Stimulated activated CD4-positive, alpha-beta T cell treated with anti-CD3 and anti-CD28 coated beads, Interleukin-4, amount 100 ng/mL, for 24 hours (primary cell): ENCODE results near the gene FHOD3.
"Not testable (repeated sequence)": the region's sequence is repeated elsewhere in the genome, so short reads cannot be mapped to it uniquely, and the experiment has no call there.

Experiments used
- DNase-seq: peaks from one replicate; pipeline ENCODE4 v3.0.0-alpha.2; 2020

FHOD3 gene

GRCh38 chr18:36680042-36680441 lies 382.5 kb downstream of the FHOD3 start:
- no peak for DNase-seq

- no peak for DNase-seq
Measured at GRCh38 chr18:36685580-36685979, 388.1 kb downstream of the FHOD3 start.

- peak; percentile 44 for DNase-seq
Measured at GRCh38 chr18:36688020-36688965, 390.8 kb downstream of the FHOD3 start.

GRCh38 chr18:36692371-36692770 lies 394.9 kb downstream of the FHOD3 start:
- DNase-seq, result no peak

- DNase-seq, result no peak
Measured at GRCh38 chr18:36692921-36693332, 395.4 kb downstream of the FHOD3 start.

- no peak for DNase-seq
Measured at GRCh38 chr18:36693931-36694620, 396.6 kb downstream of the FHOD3 start.

GRCh38 chr18:36695806-36696205 lies 398.3 kb downstream of the FHOD3 start:
- no peak for DNase-seq

- no peak for DNase-seq
Measured at GRCh38 chr18:36697905-36698304, 400.4 kb downstream of the FHOD3 start.

GRCh38 chr18:36700955-36701354 lies 403.4 kb downstream of the FHOD3 start:
- DNase-seq, result no peak

- no peak for DNase-seq
Measured at GRCh38 chr18:36702401-36703013, 405.0 kb downstream of the FHOD3 start.

GRCh38 chr18:36704156-36704555 lies 406.6 kb downstream of the FHOD3 start:
- no peak for DNase-seq

- no peak for DNase-seq
Measured at GRCh38 chr18:36706134-36706881, 408.8 kb downstream of the FHOD3 start.

GRCh38 chr18:36708366-36708765 lies 410.9 kb downstream of the FHOD3 start:
- no peak for DNase-seq

GRCh38 chr18:36709315-36709714 lies 411.8 kb downstream of the FHOD3 start:
- DNase-seq, result no peak

- no peak for DNase-seq
Measured at GRCh38 chr18:36711014-36711725, 413.7 kb downstream of the FHOD3 start.

- DNase-seq, result no peak
Measured at GRCh38 chr18:36711813-36712444, 414.4 kb downstream of the FHOD3 start.

GRCh38 chr18:36714476-36714875 lies 417.0 kb downstream of the FHOD3 start:
- DNase-seq, result no peak

GRCh38 chr18:36717422-36718110 lies 420.1 kb downstream of the FHOD3 start:
- no peak for DNase-seq

- DNase-seq, result no peak
Measured at GRCh38 chr18:36718705-36719328, 421.3 kb downstream of the FHOD3 start.

- DNase-seq, result no peak
Measured at GRCh38 chr18:36719630-36720029, 422.1 kb downstream of the FHOD3 start.

GRCh38 chr18:36721351-36721750 lies 423.8 kb downstream of the FHOD3 start:
- not testable (repeated sequence) for DNase-seq
